GM21381 (cell line): ENCODE measurements around the gene ARSK.
"Not testable (repeated sequence)": the region's sequence is repeated elsewhere in the genome, so short reads cannot be mapped to it uniquely, and the experiment has no call there.

Source experiments
- ATAC-seq: cut with Tn5 transposase; IDR thresholded peaks from one replicate; pipeline ENCODE4 v1.9.1; 2021; ENCODE audit warnings: mild to moderate bottlenecking, moderate library complexity; ENCODE audit not compliant: unreplicated experiment

Gene ARSK

GRCh38 chr5:95646226-95646568 is 91.3 kb downstream of the ARSK start:
- ATAC-seq, result not testable (repeated sequence)

DNA sequence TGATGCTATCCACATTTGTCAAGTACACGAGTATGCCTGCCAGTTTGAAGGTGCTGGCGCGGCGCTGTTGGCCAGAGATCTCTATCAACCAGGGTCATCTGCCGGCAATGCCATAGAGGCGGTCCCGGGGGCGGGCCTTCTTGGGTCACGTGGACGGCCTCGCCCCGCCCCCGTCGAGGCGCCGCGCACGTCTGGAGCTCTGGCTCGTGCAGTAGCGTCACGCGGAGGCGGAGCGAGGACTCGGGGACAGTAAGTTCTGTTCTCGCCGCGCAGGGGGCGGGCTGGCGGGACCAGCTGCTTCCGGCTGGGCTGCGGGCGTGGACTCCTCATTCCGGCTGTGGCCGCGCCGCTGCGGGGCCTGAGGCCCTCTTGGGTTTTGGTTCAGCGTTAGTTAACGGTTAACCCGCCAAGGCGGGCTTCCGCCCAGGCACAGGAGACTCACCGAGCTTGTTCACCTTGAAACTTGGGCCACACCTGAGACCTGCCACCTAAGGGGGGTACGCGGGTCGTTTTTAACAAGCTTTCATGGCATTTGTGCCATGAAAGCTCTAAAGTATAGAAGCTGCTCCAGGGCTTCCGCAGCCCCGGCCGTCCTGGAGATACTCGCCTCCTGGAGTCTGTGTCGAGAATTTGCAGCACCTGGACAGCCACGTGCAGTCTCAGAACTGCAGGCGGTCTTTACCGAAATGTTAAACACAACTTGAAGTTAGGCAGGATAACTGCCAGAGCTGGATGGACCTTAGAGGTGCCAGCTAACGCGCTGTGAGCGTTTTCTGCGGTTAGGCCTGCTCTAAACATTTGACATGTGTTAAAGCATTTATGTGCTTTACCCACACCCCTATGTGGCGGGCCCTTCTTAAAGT is 91.9 kb downstream of the ARSK start, which contains the start of gene RFESD:
RFESD (plus strand) TSS at position 209 of the 863 bp plus-strand sequence. CDS start 5,495 bp downstream, outside the sequence.
- peak; percentile 97 for ATAC-seq

- no peak for ATAC-seq
Observed at GRCh38 chr5:95647886-95648860, 93.3 kb downstream of the ARSK start.

GRCh38 chr5:95649274-95649673 is 94.4 kb downstream of the ARSK start:
- no peak for ATAC-seq

GRCh38 chr5:95649842-95650620 is 95.1 kb downstream of the ARSK start:
- ATAC-seq, result no peak

- ATAC-seq, result no peak
Observed at GRCh38 chr5:95652849-95653248, 97.9 kb downstream of the ARSK start.

DNA sequence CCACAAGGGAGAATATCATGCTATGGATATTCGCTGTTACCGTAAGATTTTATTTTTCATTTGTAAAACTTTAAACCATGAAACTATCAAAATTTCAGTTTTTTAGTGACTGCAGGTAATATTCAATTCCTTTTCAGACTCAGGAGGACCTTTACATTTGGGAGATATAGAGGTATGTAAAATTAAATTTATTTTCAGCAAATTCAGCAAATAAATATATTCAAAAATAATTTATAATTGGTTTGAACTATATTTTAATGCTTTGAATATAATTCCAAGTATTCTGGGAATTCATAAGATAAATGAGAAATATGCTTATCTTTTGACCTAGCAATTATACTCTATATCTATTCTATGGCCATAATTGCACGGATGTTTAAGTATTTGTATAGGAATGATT is 99.3 kb downstream of the ARSK start:
- no peak for ATAC-seq
